ENCODE results near the gene WWTR1.

GRCh38 chr3:149706905-149707304 lies 49.1 kb upstream of the WWTR1 start:
- no peak for TF ChIP-seq MAX (IDR thresholded peaks at IDR 0.05; ENCODE audit: insufficient read depth, insufficient read length)
- TF ChIP-seq, protein P1, sequence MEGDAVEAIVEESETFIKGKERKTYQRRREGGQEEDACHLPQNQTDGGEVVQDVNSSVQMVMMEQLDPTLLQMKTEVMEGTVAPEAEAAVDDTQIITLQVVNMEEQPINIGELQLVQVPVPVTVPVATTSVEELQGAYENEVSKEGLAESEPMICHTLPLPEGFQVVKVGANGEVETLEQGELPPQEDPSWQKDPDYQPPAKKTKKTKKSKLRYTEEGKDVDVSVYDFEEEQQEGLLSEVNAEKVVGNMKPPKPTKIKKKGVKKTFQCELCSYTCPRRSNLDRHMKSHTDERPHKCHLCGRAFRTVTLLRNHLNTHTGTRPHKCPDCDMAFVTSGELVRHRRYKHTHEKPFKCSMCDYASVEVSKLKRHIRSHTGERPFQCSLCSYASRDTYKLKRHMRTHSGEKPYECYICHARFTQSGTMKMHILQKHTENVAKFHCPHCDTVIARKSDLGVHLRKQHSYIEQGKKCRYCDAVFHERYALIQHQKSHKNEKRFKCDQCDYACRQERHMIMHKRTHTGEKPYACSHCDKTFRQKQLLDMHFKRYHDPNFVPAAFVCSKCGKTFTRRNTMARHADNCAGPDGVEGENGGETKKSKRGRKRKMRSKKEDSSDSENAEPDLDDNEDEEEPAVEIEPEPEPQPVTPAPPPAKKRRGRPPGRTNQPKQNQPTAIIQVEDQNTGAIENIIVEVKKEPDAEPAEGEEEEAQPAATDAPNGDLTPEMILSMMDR (IDR thresholded peaks at IDR 0.05; ENCODE audit: extremely low read depth in 1 of 2, insufficient read depth in 1 of 2, low read depth in 1 of 2, low read length in 2 of 2) = no peak
- TF ChIP-seq POLR2A (IDR thresholded peaks at IDR 0.05; ENCODE audit: low read depth, low read length) = no peak
- no peak for TF ChIP-seq POLR2AphosphoS5 (IDR thresholded peaks at IDR 0.05; ENCODE audit: insufficient read depth, low read depth, low read length)
